Caki2 (cell line): ENCODE data around the gene NF1. TPM values are rescaled to one million over a fixed set of nuclear protein-coding genes. Genes with fewer than 3 reads are reported as not detected.
A peak's percentile ranks its signal among the peaks of the same experiment; 100 is the strongest.
"Not testable (repeated sequence)": the region's sequence is repeated elsewhere in the genome, so short reads cannot be mapped to it uniquely, and the experiment has no call there.

ENCODE experiments used
- DNase-seq: peaks from one replicate; pipeline ENCODE4 v3.0.0-alpha.2; 2015; ENCODE audit warnings: low read depth
- in situ Hi-C: cut with HindIII; loops from 2 replicates; pipeline ENCODE4 v1.10.0; 2016; ENCODE audit warnings: low sequenced_read_pairs, low pct_unique_long_range_greater_than_20kb, mixed read lengths
- total RNA-seq: library from RNA; depleted of rRNA; stranded (reverse); fragments of >200 nt; shearing (Covaris generic); gene quantifications from 2 replicates; pipeline ENCODE4 v1.2.3, GENCODE V29; 2014; ENCODE audit warnings: low replicate concordance

NF1 gene
- total RNA-seq, 1 experiment from 2014 or later, result 15.5 TPM

- in situ Hi-C loops, result no loop called here
- DNase-seq, result no peak
Observed at GRCh38 chr17:31307640-31308039, 212.9 kb downstream of the NF1 start.

DNA sequence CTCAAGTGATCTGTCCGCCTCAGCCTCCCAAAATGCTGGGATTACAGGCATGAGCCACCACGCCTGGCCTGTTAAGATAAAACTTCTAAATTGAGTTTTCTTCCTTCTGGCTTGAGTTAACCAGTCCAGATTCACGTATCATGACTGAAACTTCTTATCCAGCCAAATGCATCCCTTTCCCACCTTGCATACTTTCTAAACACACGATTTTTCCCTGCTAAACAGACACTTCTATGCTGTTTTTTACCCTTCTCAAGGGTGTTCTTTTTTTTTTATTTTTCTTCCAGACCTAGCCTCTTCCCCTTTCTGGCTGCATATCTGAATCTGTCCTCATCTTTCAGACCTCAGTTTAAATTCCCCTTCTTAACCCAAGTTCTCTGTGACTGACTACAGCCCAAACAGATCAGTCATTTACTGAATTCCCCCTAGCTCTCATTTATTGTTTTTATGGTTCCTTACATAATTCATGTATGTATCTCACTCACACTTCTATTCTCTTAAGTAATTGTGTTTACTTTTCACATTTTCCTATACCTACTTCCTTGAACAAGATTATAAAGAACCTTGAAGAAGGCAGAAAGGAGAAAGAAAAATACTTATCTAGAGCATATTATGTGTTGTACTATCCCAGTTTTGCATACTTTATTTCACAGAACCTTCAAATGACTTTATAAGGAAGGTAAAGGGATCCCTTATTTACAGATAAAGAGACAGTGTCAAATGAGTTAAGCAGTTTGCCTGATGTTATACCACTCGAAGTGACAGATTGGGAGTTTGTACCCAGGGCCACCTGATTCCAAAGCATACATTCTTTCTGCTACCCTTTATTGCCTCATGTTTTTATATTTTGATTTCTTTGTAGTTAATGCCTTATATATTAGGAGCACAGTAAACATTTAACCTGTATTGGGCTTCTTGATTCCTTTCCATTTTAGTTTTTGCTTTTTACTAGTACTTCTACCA is 213.9 kb downstream of the NF1 start:
- in situ Hi-C loops, result no loop called here
- no peak for DNase-seq

DNA sequence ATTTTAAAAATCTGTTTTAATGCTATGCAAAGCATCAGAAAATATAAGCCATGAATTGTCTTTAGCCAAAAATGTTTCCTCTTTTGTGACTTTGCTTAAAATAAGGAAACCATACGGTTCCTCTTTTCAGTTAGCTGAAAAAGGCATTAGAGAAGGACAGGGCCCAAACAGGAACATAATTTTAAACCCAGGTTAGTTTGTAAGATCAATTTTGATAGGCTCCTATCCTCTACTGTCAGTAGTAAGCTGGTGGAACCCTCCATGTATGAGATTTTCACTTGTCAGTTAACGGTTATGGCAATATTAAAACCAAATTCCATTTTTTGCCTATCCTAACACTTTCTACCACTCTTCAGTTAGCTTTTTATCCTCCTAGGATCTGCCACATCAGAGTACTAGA is 214.8 kb downstream of the NF1 start:
- in situ Hi-C loops, result no loop called here
- DNase-seq, result no peak

DNA sequence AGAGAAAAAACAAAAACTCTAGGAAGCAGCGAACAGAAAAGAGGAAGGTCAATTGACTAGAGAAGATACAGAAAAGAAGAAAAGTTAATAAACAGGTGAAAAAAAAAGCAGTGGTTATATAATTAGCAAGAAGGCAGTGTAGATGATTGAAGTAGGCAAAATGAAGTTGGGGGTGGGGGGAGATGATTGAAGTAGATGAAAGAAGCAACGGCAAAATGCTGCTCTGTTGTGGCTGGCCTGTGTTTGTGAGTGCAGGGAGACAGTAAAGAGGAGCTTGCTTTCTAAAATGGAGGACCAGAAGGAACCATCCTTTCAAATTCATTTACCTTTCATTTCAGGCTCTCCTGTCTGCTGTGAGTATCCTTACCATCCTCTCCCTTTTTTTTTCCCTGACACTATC is 215.5 kb downstream of the NF1 start:
- no peak for DNase-seq
- in situ Hi-C loops, result no loop called here

DNA sequence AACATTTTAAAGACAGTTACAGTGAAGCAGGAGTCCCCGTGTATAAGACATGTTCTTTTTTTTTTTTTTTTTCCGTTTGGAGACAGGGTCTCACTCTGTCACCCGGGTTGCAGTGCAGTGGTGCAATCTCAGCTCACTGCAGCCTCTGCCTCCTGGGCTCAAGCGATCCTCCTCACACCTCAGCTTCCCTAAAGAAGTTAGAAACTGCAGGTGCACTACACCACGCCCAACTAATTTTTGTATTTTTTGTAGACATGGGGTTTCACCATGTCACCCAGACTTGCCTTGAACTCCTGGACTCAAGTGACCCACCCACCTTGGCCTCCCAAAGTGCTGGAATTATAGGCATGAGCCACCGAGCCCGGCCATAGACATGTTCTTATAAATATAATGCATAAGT is 216.1 kb downstream of the NF1 start:
- in situ Hi-C loops, result no loop called here

DNA sequence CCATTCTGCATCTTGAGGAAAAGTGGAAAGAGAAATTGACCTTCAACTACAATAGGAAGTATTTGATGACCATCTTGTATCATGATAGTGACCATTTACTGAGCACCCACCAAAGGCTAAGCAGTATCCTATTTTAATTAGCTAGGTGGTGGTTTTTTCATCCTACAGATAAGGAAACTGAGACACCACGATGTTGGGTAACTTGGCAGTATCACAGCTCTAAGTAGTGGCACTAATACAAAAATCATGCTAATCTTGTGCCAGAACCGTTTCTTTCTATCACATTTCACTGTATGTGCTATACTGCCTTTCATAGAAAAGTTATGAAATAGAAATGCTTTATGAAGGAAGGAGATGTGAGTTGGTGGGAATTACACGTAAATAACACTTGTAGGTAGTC is 216.7 kb downstream of the NF1 start:
- in situ Hi-C loops, result no loop called here

More for the DNA sequence above, 216.1 kb downstream of the NF1 start:
- DNase-seq, result no peak

GRCh38 chr17:31312223-31312622 is 217.4 kb downstream of the NF1 start:
- in situ Hi-C loops, DNase-seq: not testable (repeated sequence)

More for the DNA sequence above, 216.7 kb downstream of the NF1 start:
- DNase-seq, result no peak

DNA sequence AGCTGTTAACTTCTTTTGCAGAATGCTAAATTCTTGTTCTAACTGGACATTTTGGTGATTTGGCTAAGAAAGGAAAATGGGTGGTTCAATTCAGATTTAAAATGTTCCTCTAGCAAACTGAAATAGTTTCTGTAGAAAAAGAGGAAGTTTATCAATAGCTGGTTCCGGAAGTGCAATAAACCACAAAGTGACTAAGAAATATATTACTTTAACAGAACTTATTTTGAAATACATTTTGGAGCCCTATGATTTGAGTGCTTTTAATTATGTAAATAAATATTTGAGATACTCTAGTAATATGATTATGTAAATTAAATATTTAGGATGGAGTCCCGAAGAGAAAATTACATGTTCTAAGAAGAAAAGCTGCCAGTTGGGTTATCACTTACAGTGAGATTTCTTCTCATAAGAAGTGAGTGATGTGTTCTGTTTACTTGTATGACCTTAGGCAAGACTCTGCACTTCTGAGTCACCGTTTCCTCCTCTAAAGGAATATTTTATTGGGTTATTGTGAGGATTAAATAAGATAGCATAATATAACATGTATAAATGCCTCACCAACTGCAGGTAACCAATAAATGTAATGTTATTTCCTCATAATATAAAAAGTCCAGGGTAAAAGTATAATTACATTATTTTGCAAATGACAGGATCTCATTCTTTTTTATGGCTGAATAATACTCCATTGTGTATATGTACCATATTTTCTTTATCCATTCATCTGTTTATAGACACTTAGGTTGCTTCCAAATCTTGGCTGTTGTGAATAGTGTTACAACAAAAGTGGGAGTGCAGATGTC is 219.4 kb downstream of the NF1 start, which contains the start of gene EVI2B:
Gene EVI2B (minus strand): TSS at position 73 of the 800 bp plus-strand sequence. CDS start 8,445 bp downstream, outside the sequence.
- no peak for DNase-seq
- in situ Hi-C loops, result no loop called here

DNA sequence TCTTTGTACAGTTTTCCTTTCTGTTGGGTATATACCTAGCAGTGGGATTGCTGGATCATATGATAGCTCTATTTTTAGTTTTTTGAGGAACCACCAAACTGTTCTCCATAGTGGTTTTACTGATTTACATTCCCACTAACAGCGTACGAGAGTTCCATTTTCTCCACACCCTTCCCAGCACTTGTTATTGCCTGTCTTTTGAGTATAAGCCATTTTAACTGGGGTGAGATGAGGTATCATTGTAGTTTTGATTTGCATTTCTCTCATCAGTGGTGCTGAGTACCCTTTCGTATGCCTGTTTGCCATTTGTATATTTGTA is 220.0 kb downstream of the NF1 start:
- DNase-seq, result no peak
- in situ Hi-C loops, result no loop called here

DNA sequence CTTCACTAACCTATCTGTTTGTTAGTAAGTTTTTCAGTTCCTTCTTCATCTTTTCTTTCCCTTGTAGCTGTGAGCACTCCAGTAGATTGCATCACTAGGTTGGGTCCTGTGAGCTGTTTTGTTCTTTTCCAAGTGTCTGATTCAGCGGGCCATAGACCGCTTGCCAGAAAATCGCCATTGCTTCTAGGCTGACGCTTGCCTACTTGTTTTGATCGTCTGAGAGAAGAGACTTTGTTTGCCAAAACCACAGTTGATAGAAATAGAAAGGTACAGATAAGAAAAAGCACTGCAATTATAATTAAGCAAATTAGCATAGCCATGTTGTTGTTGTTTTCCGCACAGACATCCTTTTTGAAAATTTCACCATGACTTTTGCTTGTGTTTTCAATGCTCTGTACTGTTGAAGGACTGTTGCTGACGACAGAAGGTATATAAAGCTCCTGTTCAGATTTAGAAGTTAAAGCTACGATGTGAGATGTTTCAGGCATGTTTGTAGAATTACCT is 223.6 kb downstream of the NF1 start:
- in situ Hi-C loops, result no loop called here
- no peak for DNase-seq

- in situ Hi-C loops, result no loop called here
- no peak for DNase-seq
Observed at GRCh38 chr17:31318851-31319661, 224.3 kb downstream of the NF1 start.

DNA sequence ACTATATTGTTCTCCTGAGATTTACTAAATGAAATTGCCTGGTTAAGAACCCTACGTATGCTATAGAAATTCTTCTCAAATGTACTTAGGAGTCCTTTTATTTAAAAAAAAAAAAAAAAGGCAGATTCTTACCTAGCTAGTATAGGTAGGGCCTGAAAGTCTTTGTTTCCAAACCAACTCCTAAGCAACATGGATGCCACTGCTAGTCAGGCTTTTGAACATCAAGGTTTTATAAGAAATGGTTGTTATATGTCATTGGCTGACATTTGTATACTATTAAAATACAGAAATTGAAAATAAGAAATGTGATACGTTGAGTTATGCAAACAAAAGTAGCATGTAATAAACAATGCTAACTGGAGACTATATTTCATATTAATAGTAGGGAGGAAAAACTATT is 225.5 kb downstream of the NF1 start:
- in situ Hi-C loops, result no loop called here
- DNase-seq, result no peak

GRCh38 chr17:31320791-31321190 is 226.0 kb downstream of the NF1 start:
- DNase-seq, result no peak
- in situ Hi-C loops, result no loop called here

DNA sequence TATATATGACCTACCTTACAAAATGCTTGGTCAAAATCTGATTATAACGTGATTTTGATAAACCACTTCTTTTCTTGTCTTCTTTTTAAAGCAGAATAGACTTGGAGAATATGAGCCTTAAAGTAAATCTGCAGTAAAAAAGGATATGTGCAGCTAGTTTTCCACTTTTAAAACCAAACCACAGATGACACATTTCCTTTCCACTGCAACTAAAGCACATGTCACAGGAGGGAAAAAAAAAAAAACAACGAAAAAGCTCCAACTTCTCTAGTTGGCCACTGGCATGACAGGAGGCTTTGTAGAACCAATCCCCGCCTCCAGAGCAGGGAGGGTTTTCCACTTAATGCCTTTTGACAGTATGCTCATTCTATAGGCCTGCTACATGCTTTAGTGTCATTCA is 226.7 kb downstream of the NF1 start, which contains the start of gene EVI2A:
Gene EVI2A (minus strand): TSS at position 142 of the 400 bp plus-strand sequence. CDS start 2,609 bp downstream, outside the sequence.
- in situ Hi-C loops, result no loop called here
- DNase-seq, result peak; percentile 46

DNA sequence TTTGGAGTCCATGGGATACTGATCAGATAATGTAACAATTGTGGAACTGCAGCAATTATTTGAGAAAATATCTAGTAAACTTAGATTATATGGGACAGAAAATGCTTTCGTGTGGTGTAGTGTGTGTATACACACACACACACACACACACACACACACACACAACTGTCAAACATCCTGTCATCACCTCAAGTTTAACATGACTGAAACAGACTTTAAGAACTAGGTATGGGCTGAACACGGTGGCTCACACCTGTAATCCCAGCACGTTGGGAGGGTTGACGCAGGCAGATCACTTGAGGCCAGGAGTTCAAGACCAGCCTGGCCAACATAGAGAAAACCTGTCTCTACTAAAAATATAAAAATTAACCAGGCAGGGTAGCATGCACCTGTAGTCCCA is 227.2 kb downstream of the NF1 start:
- in situ Hi-C loops, result no loop called here
- DNase-seq, result no peak

GRCh38 chr17:31323551-31323950 is 228.8 kb downstream of the NF1 start:
- in situ Hi-C loops, result no loop called here
- DNase-seq, result no peak

- peak; percentile 48 for DNase-seq
- in situ Hi-C loops, result no loop called here
Observed at GRCh38 chr17:31327534-31328159, 232.9 kb downstream of the NF1 start.

DNA sequence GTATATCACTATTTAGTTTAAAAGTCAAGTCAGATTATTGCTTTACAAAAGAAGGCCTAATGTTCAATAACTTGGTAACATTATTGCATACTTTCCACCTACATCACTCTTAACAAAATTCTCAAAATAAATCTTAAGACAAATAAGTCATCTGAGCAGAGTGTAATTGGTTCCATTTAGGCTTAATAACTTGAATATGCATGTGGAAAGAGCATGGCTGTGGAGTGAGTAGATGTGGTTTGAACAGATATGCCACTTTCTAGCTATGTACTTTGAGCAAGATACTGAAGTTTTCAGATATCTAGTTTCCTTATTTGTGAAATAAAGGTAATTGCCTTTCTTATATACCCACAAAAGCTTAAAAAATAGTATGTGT is 233.4 kb downstream of the NF1 start:
- DNase-seq, result no peak
- in situ Hi-C loops, result no loop called here
